ENCODE measurements around the gene ACVR1. TPM values are rescaled to one million over a fixed set of nuclear protein-coding genes. Genes with fewer than 3 reads are reported as not detected.

ACVR1 gene
- total RNA-seq, 4 donors from 2014 or later = 17.9 to 41.4 (median 29.9) TPM

DNA sequence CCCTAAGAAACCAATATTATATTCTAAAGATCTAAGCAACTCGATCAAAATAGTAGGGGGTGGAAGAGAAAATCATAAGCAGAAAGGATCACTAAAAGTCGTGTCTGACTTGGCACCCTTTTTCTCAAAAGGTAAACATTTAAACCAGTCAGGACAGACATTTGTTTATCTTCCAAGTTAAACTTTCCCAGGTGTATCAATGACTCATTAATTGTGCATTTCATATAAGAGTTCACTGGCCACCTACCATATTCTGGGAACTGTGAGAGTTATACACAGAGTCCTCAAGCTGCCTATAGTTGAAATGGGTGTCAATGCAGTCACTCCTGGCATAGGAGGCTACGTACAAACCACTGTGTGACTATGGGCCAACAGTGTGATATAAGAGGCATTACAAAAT lies 4.8 kb upstream of the ACVR1 start:
- H3K27me3 ChIP-seq = no peaks in the 10 kb centered on the region
- H3K4me3 ChIP-seq = no peak overlapping the region
- TF ChIP-seq EP300 (IDR thresholded peaks at IDR 0.05) (no peak), POLR2AphosphoS5 (IDR thresholded peaks at IDR 0.05) (no peak)
- H3K27ac ChIP-seq = no peak overlapping the region
- WGBS, 2 donors (ENCODE audit: low coverage in 1 of 2) = 55 to 62% methylated on average over 3 of the region's 3 CpGs
- no peaks in the 10 kb centered on the region for H3K9me3 ChIP-seq
- H3K4me1 ChIP-seq = peaks cover 0 to 14% (median 0%) of the 10 kb centered on the region in 3 donors
- no peak for ATAC-seq
- H3K36me3 ChIP-seq = no peaks in the 10 kb centered on the region

GRCh38 chr2:157877761-157878400 lies 1.8 kb upstream of the ACVR1 start:
- H3K9me3 ChIP-seq = no peaks in the 10 kb centered on the region
- peak overlapping the region in 1 of 4 donors; percentile 98 for H3K27ac ChIP-seq
- H3K27me3 ChIP-seq = no peaks in the 10 kb centered on the region
- H3K4me3 ChIP-seq = no peak overlapping the region
- peaks cover 7 to 35% (median 9%) of the 10 kb centered on the region in 3 donors for H3K4me1 ChIP-seq
- 86 to 89% methylated on average over 3 of the region's 3 CpGs for WGBS, 2 donors (ENCODE audit: low coverage in 1 of 2)
- H3K36me3 ChIP-seq = no peaks in the 10 kb centered on the region
- TF ChIP-seq, protein P1, sequence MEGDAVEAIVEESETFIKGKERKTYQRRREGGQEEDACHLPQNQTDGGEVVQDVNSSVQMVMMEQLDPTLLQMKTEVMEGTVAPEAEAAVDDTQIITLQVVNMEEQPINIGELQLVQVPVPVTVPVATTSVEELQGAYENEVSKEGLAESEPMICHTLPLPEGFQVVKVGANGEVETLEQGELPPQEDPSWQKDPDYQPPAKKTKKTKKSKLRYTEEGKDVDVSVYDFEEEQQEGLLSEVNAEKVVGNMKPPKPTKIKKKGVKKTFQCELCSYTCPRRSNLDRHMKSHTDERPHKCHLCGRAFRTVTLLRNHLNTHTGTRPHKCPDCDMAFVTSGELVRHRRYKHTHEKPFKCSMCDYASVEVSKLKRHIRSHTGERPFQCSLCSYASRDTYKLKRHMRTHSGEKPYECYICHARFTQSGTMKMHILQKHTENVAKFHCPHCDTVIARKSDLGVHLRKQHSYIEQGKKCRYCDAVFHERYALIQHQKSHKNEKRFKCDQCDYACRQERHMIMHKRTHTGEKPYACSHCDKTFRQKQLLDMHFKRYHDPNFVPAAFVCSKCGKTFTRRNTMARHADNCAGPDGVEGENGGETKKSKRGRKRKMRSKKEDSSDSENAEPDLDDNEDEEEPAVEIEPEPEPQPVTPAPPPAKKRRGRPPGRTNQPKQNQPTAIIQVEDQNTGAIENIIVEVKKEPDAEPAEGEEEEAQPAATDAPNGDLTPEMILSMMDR (IDR thresholded peaks at IDR 0.05) = no peak
- TF ChIP-seq EP300 (IDR thresholded peaks at IDR 0.05) (no peak), POLR2A (IDR thresholded peaks at IDR 0.05) (no peak)
- ATAC-seq = no peak

DNA sequence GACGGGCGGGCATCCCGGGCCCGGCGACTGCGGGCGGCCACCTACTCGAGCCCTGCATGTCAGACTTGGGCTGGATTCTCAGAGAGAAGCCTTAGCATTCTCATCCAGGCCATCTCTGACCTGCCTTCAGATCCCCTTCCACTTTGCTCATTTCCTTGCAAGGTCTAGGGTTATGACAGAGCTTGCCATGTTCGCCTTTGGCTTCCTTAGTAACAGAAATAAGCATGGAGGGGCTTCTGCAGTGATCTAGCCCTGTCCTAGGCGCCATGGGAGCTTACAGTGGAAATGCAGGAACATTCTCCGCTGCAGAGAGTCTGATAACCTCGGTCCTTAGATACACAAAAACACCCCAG lies 632 bp upstream of the ACVR1 start:
- H3K4me1 ChIP-seq = peaks cover 7 to 44% (median 9%) of the 10 kb centered on the region in 3 donors
- no peak for ATAC-seq
- peak overlapping the region; percentile 86 to 95 for H3K4me3 ChIP-seq
- H3K9me3 ChIP-seq = no peaks in the 10 kb centered on the region
- TF ChIP-seq POLR2A (IDR thresholded peaks at IDR 0.05) (no peak), POLR2AphosphoS5 (IDR thresholded peaks at IDR 0.05) (no peak), EP300 (IDR thresholded peaks at IDR 0.05) (no peak)
- TF ChIP-seq, protein P1 (IDR thresholded peaks at IDR 0.05) = no peak
- H3K27me3 ChIP-seq = no peaks in the 10 kb centered on the region
- H3K36me3 ChIP-seq = no peaks in the 10 kb centered on the region
- WGBS, 2 donors (ENCODE audit: low coverage in 1 of 2) = 18 to 61% methylated on average over 2 to 3 of the region's 12 CpGs
- peak overlapping the region; percentile 81 to 98 (median 98) for H3K27ac ChIP-seq

- H3K27me3 ChIP-seq = no peaks in the 10 kb centered on the region
- ATAC-seq = peak; percentile 71
- no peaks in the 10 kb centered on the region for H3K9me3 ChIP-seq
- no CpG with 5 or more reads among the region's 53 CpGs for WGBS, 2 donors (ENCODE audit: low coverage in 1 of 2)
- H3K36me3 ChIP-seq = no peaks in the 10 kb centered on the region
- H3K4me3 ChIP-seq = peak overlapping the region; percentile 86 to 95
- peaks cover 7 to 52% (median 9%) of the 10 kb centered on the region in 3 donors for H3K4me1 ChIP-seq
- TF ChIP-seq, protein P1 (IDR thresholded peaks at IDR 0.05) = no peak
- TF ChIP-seq EP300 (IDR thresholded peaks at IDR 0.05) = no peak
- TF ChIP-seq POLR2AphosphoS5 (IDR thresholded peaks at IDR 0.05) = no peak
- no peak for TF ChIP-seq POLR2A (IDR thresholded peaks at IDR 0.05)
- peak overlapping the region; percentile 96 to 98 (median 98) for H3K27ac ChIP-seq
These were observed 477 bp downstream of the ACVR1 start for GRCh38 chr2:157875641-157876065.

DNA sequence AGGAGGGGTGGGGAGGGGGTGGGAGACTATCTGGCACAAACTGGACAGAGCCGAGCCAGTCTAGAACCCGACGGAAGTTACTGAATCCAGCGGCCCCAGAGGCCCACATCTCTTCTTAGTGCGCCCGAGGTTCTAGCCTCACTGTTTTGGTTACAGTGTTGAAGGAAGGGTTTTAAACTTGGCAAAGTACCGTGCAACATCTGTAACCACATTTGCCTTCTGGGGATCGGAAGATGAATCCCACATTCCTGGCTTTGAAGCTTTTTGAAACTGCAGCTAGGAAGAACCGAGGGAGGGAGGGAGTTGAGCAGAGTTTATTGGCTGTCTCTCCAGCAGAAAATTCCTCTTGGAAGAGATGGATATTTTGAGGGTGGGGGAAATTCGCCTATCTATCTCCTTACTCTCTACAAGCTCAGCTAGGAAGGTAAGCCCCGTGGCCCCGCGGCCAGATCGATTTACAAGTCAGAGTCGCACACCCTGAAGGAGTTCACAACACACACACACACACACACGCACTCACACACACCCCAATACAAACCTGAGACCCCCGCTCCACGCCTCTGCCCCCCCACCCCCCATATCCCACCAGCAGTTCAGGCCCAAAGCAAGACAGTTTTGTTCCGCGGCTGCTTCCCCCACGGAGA lies 1.0 kb downstream of the ACVR1 start:
- no peaks in the 10 kb centered on the region for H3K36me3 ChIP-seq
- TF ChIP-seq EP300 (IDR thresholded peaks at IDR 0.05) = no peak
- TF ChIP-seq POLR2AphosphoS5 (IDR thresholded peaks at IDR 0.05) = no peak
- TF ChIP-seq, protein P1 (IDR thresholded peaks at IDR 0.05) = no peak
- TF ChIP-seq POLR2A (IDR thresholded peaks at IDR 0.05) = no peak
- H3K27ac ChIP-seq = peak overlapping the region; percentile 96 to 98 (median 98)
- H3K9me3 ChIP-seq = no peaks in the 10 kb centered on the region
- H3K4me3 ChIP-seq = peak overlapping the region; percentile 86 to 95
- peaks cover 7 to 52% (median 9%) of the 10 kb centered on the region in 3 donors for H3K4me1 ChIP-seq
- no peaks in the 10 kb centered on the region for H3K27me3 ChIP-seq
- WGBS, 2 donors (ENCODE audit: low coverage in 1 of 2) = 0% methylated on average over 4 to 10 of the region's 21 CpGs
- peak; percentile 2 for ATAC-seq
